HG03571 (cell line): ENCODE results near the gene EPM2AIP1.
"Not testable (repeated sequence)": the region's sequence is repeated elsewhere in the genome, so short reads cannot be mapped to it uniquely, and the experiment has no call there.

ENCODE experiments used
- ATAC-seq: cut with Tn5 transposase; IDR thresholded peaks from one replicate; pipeline ENCODE4 v1.9.1; 2021; ENCODE audit not compliant: unreplicated experiment

EPM2AIP1 gene

GRCh38 chr3:36992806-36993325 lies at the start of gene EPM2AIP1:
Gene EPM2AIP1 (minus strand): TSS chr3:36993131. CDS start chr3:36993077, 54 bp downstream.
- ATAC-seq = peak; percentile 90

GRCh38 chr3:37042712-37043111 lies 49.8 kb upstream of the EPM2AIP1 start:
- not testable (repeated sequence) for ATAC-seq

GRCh38 chr3:37041546-37042195 lies 48.7 kb upstream of the EPM2AIP1 start:
- no peak for ATAC-seq

DNA sequence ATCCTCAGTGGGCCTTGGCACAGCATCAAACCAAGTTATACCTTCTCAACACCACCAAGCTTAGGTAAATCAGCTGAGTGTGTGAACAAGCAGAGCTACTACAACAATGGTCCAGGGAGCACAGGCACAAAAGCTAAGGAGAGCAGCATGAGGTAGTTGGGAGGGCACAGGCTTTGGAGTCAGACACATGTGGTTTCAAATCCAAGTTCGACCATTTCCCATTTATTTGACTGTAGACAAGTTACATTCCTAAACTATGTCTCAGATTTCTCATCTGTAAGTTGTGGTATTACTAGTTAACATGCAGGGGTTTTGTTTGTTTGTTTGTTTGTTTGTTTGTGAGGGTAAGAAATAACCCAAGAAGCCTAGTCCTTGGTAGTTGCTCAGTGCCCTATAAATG lies 47.3 kb upstream of the EPM2AIP1 start:
- ATAC-seq = no peak

DNA sequence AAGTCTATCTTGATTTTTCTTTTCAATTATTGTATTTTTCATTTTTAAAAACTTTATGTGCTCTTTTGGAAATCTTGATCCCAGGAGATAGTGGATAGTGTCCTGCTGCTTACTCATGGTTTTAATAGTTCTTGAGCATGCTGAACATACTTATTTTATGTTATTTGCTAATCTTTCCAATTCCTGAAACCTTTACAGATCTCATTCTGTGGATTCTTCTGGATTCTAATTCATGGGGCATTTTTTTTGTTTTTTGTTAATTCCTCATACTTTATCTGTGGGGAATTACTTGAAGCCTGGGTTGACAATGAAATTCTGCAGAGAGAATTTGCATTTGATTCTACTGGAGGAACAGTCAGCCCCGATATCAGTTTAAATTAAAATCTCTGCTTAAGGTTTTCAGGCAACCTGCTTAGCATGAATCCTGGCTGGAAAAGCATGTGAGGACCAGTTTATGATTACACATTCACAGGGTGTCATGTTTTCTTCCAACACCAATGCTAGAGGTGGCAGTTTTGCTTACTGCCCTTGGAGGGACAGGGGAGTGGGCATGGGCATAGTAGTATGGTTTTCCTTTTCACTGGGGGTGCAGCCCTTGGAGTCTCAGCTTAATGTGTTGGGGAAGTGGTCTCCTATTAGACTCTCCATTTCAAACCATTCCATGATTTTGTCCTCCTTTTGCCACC lies 46.4 kb upstream of the EPM2AIP1 start:
- no peak for ATAC-seq

- ATAC-seq = no peak
These were observed 44.4 kb upstream of the EPM2AIP1 start for GRCh38 chr3:37037352-37037751.

DNA sequence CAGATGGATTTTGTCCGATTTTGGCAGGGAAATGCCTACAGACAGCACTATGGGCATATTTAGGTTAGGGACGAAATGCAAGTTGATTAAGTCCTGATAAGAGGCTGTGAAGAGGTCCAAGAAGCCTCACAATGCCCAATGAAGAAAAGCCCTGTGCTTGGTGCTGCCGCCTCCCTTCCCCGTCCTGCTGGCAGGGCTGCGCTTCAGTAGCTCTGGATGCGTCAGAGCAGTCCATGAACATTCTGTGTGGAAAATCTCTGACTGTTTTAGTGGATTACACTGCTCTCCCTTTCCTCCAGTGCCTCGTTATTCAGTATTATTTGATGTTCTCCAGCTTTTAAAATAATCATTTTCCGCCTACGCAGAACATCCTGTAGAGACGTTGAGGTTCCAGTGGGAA lies 40.0 kb upstream of the EPM2AIP1 start:
- ATAC-seq = no peak

GRCh38 chr3:37031096-37031682 lies 38.3 kb upstream of the EPM2AIP1 start:
- no peak for ATAC-seq

GRCh38 chr3:37030588-37030987 lies 37.7 kb upstream of the EPM2AIP1 start:
- ATAC-seq = no peak

DNA sequence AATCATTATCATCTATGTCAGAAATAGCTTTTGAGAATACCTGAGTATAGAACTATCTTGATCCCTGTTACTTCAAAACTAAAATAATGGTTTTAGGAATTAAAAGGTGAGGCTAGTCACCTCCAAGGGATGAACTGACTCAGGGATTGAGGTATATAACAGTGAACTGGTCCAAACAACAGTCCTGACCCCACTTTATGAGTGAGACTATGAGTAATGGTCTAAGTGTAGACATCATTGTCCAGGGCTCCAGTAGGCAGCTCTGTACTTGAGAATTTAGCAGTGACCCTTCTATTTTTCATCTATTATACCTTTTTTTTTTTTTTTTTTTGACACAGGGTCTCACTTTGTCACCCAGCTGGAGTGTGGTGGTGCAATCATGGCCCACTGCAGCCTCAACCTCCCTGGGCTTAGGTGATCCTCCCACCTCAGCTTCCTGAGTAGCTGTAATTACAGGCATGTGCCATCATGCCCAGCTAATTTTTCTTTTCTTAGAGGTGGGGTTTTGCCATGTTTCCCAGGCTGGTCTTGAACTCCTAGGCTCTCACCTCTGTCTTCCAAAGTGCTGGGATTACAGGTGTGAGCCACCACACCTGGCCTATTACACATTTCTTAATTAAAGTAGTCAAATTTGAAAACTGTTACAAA lies 36.7 kb upstream of the EPM2AIP1 start:
- ATAC-seq = no peak

DNA sequence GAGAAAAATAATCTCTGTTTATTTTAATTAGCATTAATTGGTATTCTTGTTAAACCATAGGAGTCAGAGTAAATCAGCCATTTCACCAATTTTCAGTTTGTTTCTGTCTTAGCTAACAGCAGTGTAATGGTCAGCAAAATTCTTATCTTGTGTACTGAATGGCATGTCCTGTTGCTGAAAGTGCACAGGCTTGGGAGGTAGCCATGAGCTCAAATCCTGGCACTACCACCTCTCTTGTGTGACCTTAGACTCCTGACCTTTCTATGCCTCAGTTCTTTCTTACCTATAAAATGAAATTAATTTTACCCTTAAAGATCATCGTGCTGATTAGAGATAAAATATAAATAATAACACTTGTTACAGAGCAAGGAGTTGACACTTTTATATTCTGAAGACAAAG lies 36.2 kb upstream of the EPM2AIP1 start:
- no peak for ATAC-seq

GRCh38 chr3:37028329-37028728 lies 35.4 kb upstream of the EPM2AIP1 start:
- ATAC-seq = no peak

- no peak for ATAC-seq
These were observed 33.9 kb upstream of the EPM2AIP1 start for GRCh38 chr3:37026851-37027250.

DNA sequence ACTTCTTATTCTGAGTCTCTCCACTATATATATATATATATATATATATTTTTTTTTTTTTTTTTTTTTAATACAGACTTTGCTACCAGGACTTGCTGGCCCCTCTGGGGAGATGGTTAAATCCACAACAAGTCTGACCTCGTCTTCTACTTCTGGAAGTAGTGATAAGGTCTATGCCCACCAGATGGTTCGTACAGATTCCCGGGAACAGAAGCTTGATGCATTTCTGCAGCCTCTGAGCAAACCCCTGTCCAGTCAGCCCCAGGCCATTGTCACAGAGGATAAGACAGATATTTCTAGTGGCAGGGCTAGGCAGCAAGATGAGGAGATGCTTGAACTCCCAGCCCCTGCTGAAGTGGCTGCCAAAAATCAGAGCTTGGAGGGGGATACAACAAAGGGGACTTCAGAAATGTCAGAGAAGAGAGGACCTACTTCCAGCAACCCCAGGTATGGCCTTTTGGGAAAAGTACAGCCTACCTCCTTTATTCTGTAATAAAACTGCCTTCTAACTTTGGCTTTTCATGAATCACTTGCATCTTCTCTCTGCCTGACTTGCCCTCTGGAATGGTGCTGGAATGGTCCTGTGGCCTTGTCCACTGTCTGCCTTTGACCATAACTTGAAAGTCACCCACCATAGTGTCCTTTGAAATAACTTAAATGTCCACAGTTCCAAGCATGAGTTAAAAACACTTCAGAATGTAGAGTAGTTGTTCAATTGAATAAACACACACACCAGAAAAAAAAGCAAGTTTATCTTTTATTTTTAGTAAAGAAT lies 32.8 kb upstream of the EPM2AIP1 start:
- ATAC-seq = no peak

DNA sequence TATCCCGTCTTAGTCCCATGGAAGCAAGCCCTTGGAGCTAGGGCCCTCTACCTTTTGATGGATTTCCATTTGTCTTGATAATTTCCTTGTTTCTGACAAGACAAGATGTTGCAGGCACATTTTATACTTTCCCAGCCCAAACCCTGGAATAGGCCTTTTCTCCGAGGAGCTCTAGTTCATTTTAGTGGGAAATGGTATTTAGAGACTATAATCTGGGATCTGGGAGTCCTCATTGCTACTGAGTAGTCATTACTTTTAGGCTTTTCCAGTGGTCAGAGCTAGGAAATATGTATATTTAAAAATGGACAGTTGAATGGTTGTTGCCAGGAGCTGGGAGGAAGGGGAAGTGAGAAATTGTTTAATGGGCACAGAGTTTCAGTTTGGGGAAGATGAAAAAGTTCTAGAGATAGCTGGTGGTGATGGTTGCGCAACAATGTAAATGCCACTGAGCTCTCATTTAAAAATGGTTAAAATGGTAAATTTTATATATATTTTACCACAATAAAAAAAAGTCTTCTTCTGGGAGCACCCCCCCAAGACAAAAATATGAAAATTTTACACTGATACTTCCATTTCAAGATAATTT lies 32.0 kb upstream of the EPM2AIP1 start:
- ATAC-seq = no peak

DNA sequence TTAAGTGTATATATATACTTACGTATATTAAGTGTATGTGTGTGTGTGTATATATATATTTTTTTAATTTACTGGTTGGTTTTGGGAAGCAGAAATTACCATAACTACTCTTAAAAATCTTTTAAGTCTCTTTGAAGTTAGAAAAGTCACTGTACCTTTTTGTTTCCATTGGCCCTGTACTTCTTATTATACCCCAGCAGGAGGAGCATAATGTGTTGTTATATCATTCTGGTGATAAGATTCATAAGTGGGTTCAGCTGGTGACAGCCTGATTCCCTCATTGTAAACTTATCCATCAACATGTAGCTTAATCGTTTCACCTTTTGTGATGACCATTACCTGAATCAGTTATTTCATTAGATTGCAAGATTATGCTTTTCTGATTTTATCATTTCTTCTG lies 31.2 kb upstream of the EPM2AIP1 start:
- ATAC-seq = no peak

GRCh38 chr3:37017683-37018082 lies 24.8 kb upstream of the EPM2AIP1 start:
- no peak for ATAC-seq

- no peak for ATAC-seq
These were observed 24.0 kb upstream of the EPM2AIP1 start for GRCh38 chr3:37016903-37017302.

- no peak for ATAC-seq
These were observed 22.7 kb upstream of the EPM2AIP1 start for GRCh38 chr3:37015642-37016041.

GRCh38 chr3:37014620-37015019 lies 21.7 kb upstream of the EPM2AIP1 start:
- ATAC-seq = no peak
